HG03060 (cell line): ENCODE measurements around the gene CFAP20DC.
A peak's percentile ranks its signal among the peaks of the same experiment; 100 is the strongest.
"Not testable (repeated sequence)": the region's sequence is repeated elsewhere in the genome, so short reads cannot be mapped to it uniquely, and the experiment has no call there.

Experiments
- ATAC-seq: cut with Tn5 transposase; IDR thresholded peaks from one replicate; pipeline ENCODE4 v1.9.1; 2021; ENCODE audit warnings: low read depth, moderate number of reproducible peaks; ENCODE audit not compliant: unreplicated experiment

CFAP20DC gene

DNA sequence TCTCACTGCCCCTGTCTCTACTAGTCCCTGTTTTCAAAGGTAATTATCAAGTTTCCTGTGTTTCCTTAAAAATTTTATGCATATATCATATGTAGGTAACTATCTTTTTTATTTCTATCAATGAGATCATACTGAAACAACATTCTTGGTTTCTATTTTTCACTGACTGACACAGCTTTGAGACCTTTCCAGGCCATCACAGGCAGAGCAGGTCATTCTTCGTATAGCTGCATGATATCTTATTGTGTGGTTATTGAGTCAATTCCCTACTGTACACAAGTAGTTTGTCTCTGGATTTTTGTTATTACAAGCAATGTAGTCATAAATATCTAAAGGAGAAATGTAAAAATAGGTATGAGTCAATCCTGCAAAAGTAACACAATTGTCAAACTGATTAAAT is 169.6 kb downstream of the CFAP20DC start:
- ATAC-seq, result no peak

DNA sequence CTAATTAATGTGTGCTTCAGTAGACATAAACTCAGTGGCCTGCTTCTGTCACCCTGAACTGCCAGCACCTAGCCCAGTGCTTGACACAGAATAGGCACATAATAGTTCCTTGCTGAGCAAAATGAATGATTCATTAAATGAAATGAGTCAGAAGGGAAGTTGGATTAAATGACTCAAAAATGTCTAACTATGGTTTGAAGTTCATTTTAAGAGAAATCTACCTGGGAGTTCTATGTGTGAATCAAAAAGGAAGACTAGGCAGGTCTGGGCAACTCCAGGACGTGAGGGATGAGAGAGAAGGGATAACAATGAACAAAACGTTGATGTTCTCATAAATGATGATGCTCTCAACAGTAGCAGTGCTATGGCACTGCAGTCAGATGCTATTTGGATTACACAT is 175.0 kb downstream of the CFAP20DC start:
- peak; percentile 80 for ATAC-seq

DNA sequence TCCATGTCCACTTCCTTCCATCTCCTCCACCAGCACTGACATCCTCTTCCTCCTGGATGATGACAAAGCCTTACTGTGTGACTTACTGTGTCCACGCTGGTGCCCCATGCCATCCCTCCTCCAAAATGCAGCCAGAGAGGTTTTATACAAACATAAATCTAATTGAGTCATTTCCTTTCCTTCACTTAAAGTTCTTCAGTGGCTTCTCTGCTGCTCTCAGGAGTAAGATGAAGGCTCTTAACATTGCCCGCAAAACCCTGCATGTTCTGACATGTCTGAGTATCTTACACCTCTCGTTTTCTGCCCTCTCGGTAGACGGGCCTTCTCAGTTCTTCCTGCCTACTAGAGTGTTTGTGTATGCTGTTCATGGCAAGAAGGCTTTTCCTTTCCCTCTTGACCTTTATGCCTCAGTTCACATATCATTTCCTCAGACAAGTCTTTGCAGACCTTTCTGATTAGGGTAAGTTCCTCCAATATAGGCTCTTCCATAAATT is 175.5 kb downstream of the CFAP20DC start:
- peak; percentile 21 for ATAC-seq

DNA sequence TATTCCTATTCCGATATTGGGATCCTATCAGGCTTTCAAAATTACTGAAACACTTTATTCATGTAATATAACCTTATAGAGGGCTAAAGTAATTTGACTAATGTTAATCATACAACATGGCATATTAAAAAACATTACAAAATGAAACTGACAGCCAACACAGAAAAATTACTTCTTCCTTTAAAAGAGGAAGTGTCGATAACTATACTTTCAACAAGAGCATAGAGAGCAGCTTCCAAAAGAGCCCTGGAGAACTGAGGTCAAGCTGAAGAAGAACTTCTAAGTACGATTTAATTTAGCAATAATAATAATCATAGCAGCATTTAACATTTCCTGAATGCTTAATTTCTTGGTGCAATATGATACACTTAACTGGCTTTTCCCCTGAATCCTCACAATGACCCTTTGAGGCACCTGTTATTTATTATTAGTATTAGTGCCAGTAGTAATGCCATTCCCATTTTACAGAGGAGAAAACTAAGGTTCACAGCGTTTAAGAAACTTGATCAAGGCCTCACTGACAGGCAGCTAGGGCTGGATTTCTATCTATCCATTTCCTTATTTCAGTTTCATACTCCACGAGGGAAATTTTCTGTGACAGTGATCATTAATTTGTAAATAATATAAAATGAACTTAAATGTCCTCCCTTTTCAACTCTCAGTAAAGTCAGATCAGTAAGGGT is 181.6 kb downstream of the CFAP20DC start:
- ATAC-seq, result no peak

DNA sequence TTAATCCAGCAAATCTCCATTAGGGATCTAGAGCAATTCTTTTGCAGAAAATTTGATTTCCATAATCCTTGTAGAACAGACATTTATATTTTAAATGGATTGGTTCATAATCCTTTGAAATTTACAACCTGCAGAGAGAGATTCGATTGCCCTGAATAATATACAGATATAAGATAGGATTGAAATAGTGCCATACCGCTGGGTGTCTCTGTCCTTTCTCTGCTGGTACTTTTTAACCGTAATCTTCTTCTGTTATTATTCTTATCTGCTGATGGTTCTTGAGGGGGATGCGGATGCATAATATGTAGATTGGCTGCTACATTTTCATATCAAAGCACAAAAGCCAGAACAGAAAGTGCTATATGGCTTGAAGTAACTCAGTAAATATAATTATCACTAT is 182.2 kb downstream of the CFAP20DC start:
- no peak for ATAC-seq

DNA sequence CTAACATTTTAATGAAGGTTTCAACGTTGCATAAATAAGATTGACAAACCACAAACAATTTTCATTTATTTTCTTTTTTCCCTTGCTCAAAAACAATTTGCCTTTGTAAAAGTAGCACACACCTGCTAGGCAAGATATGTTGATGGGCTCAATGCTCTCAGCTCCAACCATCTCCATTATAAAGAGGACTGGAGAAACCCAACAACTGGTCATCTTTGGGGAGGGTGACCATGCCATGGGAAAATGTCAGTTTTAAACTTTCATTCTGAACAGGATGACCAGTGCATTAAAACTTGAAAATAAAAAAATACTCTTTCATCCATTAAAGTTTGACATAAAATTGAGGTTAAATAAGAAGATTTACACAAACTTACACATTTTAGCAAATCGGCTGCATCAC is 183.7 kb downstream of the CFAP20DC start:
- no peak for ATAC-seq

DNA sequence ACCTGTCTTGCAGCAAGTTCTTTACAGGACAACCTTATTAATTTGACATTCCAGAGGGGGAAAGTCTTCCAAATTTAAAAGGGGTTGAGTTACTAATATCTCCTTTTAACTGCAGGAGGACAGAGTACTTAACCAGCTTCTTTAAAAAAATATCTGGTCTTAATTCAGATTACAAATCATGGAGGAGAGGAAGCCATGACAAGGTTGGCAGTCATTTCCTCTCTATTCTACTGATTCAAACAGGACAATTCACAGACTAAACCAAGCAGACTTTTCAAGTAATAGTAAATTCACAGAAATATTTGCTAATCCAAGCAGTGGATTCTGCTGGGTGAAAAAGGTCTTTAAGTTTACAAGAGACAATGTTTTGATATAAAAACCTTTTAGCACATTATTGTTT is 185.3 kb downstream of the CFAP20DC start:
- no peak for ATAC-seq

DNA sequence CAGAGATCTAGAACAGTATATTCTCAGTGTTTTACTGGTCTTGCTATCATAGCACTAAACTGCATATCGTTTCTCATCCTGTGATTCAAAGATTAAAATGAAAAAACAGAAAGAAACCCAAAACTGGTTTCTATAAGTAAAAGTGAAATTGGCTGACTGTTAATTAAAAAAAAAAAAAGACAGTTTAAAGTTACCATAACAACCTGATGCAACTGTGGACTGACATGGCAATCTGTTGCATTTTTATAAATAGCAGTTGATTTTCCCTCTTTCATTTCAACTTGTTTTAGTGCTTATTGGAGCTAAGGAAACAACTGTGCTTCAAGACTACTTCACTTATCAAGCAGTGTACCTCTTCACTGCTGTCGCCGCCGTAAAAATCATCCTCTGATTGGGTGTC is 186.6 kb downstream of the CFAP20DC start:
- no peak for ATAC-seq

DNA sequence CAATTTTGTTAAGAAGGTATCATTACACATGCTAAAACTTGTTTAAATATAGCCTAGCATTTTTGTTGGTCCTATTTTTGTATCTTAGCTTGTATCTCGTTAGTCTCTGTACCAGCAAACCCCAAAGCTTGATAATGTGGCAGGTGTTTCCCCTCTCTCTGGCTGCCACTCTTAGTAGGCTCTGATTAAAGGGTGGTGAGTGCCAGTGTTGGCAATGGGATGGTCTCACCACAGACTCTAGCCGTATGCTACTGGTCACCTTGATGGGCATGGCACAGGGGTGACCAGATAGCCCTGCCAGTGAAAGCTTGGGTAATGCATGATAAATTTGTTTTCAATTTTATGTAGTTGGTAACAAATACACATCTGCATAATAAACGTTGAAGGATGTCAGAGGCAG is 188.3 kb downstream of the CFAP20DC start:
- ATAC-seq, result no peak

DNA sequence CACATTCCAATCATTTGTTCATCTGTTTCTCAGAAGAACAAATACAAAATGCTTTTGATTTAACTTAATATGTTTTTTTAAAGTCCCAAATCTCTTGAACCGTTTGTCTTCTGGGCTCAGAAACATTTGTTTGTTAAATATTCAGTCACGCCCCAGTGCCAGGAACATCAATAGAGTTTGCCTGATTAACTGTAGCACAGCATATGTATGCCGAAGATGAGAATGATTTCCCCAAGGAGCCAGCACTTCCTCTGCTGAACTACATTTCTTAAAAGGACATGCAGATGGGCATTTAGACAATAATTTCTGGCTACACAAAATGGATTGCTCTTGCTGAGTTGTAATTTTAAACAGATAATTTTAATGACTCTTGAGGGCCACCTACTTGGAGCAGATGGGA is 191.7 kb downstream of the CFAP20DC start:
- no peak for ATAC-seq

DNA sequence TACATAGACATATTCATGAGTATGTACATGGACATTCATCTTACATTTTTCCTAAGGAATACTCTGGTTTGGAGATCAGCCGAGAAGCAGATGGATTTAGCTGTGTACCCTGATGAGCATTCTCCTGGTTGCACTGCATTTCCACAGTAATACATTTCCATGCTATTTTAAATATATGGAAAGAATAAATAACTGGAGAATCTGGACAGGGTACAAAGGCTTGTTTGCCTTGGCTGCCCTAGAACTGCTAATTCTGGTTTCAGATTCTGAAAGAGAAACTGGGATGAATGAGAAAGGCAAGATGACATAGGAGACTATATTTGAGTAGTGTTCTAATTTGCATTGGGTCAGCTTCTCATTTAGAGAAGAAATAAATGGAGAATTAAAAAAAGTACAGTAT is 192.4 kb downstream of the CFAP20DC start:
- no peak for ATAC-seq

DNA sequence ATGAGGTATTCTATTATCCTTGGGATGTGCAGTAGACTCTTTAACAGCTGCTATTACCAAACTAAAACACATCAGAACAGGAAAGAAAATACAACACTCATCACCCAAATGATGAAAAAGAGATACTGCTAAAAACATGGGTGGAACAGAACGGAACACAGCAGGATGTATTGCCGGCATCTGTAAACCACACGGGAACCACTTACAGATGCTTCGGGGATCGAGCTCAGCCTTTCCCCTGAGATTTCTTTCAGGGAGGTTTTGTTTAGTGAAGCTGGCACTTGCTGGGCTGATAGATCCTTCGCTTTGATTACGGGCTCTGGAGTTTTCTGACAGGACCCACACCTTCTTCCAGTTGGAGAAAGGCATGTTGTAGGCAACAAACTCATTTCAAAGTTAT is 201.0 kb downstream of the CFAP20DC start:
- ATAC-seq, result no peak

DNA sequence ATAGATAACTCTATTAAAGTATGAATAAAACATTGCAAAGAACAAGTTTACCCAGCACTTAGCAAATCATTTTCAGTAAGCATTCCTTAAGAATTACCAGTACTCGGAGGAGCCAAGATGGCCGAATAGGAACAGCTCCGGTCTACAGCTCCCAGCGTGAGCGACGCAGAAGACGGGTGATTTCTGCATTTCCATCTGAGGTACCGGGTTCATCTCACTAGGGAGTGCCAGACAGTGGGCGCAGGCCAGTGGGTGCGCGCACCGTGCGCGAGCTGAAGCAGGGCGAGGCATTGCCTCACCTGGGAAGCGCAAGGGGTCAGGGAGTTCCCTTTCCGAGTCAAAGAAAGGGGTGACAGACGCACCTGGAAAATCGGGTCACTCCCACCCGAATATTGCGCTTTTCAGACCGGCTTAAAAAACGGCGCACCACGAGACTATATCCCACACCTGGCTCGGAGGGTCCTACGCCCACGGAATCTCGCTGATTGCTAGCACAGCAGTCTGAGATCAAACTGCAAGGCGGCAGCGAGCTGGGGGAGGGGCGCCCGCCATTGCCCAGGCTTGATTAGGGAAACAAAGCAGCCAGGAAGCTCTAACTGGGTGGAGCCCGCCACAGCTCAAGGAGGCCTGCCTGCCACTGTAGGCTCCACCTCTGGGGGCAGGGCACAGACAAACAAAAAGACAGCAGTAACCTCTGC is 207.6 kb downstream of the CFAP20DC start:
- ATAC-seq, result not testable (repeated sequence)

DNA sequence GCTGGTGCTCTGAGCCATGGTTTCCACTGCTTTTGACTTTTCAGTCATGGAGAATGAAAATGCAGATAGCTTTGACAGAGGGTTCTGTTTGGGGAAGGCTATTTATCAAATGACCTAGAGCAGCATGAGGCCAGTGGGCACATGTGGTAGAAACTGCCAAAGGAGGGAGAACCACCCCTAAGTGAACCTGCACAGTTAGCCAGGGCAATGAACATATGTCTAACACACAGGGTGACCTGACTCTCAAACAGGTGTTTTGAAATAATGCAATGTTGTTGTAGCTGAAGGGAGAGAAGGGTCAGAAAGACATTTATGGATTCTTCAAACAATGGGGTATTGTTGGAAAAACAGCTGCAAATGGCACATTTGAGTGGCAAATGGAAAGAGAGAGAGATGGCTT is 208.9 kb downstream of the CFAP20DC start:
- ATAC-seq, result no peak

DNA sequence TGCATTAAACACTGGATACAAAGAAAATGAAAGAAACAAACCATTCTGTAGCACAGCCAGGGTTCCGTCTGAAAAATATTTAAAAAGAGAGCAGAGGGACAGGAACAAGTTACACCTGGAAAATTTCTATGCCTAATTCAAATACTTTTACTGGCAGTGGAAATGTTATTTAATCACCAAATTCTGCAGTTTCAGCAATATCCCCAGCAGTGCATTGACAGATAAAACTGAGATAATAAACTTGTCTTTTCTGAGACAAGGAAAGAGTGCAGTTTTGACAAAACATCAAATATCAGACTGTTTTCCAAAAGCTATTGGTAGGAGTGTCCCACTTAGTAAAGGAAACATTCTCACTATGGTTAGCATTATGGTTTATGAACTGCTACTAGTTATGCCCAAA is 209.9 kb downstream of the CFAP20DC start:
- no peak for ATAC-seq

DNA sequence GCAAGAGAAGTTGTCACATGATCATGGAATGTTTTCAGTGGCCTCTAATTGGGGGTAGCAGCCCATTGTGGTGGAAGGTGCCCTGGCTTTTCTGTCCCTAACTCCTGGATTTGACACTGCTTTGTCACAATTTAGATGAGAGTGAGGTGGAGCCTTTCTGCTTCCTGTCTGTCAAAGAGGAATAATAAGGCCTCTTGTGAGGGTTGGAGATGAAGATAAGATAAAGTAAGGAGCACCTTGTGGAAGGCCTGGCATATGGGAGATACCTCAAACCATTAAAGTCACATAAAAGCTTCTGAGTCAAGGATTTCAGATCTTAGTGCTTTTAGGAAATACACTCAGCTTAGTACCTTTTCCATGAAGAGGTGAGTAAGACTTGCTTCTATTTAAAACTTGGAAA is 210.6 kb downstream of the CFAP20DC start:
- no peak for ATAC-seq

DNA sequence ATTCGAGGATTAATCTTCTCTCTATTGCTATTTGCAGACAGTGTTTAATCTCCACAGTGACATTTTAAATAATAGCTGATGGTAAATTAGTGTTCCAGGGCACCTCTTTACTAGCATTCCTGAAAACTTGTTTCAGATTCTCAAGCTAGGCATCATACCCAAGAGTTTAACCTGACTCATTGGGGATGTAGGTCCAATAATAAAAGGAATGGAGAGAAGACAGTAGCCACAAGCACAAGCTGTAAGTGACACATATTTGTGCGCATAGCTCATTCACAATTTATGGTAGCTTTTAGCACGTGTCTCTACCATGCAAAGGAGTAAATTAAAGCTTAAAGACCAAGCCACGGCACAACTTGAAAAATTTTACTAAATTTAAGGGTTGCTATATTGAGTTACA is 212.0 kb downstream of the CFAP20DC start:
- ATAC-seq, result no peak

DNA sequence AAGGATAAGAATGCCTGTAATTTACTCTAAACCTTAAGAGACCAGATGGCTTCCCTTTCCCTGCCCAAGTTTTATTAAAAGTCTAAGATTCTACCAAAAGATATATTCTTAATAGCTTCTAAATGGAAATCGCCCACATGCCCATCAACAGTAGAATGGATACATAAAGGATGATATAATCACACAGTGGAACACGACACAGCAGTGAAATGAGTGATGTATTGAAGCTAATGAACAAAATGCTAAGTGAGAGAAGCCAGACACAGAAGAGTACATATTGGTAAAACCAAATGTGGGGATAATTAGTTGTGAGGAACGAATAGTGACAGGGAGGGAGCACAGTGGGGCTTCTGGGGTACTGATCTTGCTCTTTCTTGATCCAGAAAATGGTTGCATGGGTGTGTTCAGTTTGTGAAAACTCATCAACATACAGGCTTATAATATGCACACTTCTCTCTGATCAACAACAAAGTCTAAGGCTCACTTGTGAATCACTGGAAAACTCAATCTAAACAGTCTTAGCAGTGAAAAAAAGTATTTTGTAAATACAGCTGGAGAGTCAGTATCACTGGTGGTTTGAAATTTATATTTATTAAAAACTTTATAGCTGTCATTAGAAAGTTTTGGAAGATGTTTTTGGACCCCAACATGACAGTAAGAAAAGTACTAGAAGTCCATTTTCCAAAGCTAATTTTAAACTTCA is 212.5 kb downstream of the CFAP20DC start:
- ATAC-seq, result no peak

DNA sequence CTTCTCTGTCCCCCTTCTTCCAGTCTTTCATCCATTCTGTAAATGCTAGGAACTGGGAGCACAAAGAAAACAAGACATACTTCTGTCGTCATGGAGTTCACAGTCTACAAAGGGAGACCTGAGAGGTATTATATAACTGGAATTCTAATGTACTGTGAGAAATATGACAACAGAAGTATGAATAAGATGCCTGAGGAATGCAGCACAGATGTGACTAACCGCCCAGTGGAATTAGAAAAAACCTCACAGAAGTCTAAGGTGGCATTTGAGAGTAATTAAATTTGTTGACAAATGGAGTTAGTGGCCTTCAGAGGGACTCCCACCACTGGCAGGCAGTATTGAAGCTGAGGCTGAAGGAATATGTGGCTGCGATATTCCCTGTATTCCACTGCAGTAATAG is 214.7 kb downstream of the CFAP20DC start:
- ATAC-seq, result no peak

DNA sequence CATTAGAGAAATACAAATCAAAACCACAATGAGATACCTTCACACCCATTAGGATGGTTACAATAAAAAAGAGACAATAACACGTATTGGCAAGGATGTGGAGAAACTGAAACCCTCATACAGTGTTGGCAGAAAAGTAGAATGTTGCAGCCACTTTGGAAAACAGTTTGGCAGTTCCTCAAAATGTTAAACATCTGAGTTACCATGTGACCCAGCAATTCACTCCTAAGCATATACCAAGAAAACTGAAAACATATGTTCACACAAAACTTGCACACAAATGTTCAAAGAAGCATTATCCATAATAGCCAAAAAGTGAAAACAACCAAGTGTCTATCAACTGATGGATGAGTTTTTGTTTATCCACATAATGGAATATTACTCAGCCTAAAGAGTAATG is 216.3 kb downstream of the CFAP20DC start:
- ATAC-seq, result no peak

DNA sequence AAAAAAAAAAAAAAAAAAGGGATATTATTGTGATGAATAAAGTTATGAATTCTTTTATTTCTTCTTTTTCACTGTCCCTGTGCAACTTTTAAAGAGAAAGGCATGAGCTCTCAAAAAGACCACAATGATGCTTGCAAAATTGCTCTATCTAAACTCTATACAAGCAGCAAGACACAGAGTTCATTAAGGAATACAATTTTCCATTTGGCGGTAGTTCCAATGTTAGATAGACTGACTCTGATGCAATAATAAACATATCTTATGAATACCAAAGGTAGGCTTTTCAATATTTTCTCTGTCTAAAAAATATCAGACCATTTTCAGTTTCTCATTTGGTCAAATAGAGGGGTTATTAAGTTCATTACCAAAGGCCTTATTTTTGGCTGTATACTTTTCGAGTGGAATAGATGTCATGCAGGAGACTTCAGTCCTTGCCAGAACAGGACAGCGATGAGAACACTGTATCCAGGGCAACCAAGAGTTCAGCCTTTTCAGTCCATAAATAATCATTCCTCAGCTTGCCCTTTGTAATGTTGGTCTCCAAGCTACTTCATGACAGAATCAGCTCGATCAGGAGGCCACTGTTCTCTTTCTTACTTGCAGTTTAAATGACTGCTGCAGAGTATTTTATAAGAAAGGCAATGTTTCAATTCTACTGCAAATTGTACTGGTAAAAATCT is 220.4 kb downstream of the CFAP20DC start:
- no peak for ATAC-seq
